Osteocyte (in vitro differentiated cells): Measurements from ENCODE around the gene SOAT2. TPM values are rescaled to one million over a fixed set of nuclear protein-coding genes. Genes with fewer than 3 reads are reported as not detected.
A peak's percentile ranks its signal among the peaks of the same experiment; 100 is the strongest.

ENCODE experiments used
- DNase-seq: peaks from one replicate; pipeline ENCODE4 v3.0.0; 2021; ENCODE audit warnings: mixed read lengths; ENCODE audit not compliant: unreplicated experiment; ENCODE audit errors: extremely low spot score
- H3K27ac Mint-ChIP-seq: one replicate; pipeline ENCODE4 v1.8.0; 2021; ENCODE audit warnings: mild to moderate bottlenecking, mixed read lengths; ENCODE audit not compliant: unreplicated experiment
- H3K27me3 Mint-ChIP-seq: one replicate; pipeline ENCODE4 v1.8.0; 2021; ENCODE audit warnings: mixed read lengths; ENCODE audit not compliant: unreplicated experiment
- H3K36me3 Mint-ChIP-seq: one replicate; pipeline ENCODE4 v1.8.0; 2021; ENCODE audit warnings: mixed read lengths; ENCODE audit not compliant: unreplicated experiment
- H3K4me1 Mint-ChIP-seq: one replicate; pipeline ENCODE4 v1.8.0; 2021; ENCODE audit warnings: mixed read lengths; ENCODE audit not compliant: unreplicated experiment
- H3K4me3 Mint-ChIP-seq: one replicate; pipeline ENCODE4 v1.8.0; 2021; ENCODE audit warnings: mild to moderate bottlenecking, moderate library complexity, mixed read lengths; ENCODE audit not compliant: unreplicated experiment
- H3K9me3 Mint-ChIP-seq: one replicate; pipeline ENCODE4 v1.8.0; 2021; ENCODE audit warnings: mixed read lengths; ENCODE audit not compliant: unreplicated experiment
- total RNA-seq: library from RNA; stranded (reverse); gene quantifications from 2 replicates; pipeline ENCODE4 v1.2.1, GENCODE V29; 2021
- TF ChIP-seq, protein P1 (sequence below): fragments of 200-600 bp; sonication (generic); IDR thresholded peaks from 2 replicates; pipeline ENCODE4 v1.5.0; 2021; ENCODE audit warnings: antibody characterized with exemption, mild to moderate bottlenecking, moderate library complexity

Gene SOAT2
- total RNA-seq, 1 donor from 2014 or later: not detected

DNA sequence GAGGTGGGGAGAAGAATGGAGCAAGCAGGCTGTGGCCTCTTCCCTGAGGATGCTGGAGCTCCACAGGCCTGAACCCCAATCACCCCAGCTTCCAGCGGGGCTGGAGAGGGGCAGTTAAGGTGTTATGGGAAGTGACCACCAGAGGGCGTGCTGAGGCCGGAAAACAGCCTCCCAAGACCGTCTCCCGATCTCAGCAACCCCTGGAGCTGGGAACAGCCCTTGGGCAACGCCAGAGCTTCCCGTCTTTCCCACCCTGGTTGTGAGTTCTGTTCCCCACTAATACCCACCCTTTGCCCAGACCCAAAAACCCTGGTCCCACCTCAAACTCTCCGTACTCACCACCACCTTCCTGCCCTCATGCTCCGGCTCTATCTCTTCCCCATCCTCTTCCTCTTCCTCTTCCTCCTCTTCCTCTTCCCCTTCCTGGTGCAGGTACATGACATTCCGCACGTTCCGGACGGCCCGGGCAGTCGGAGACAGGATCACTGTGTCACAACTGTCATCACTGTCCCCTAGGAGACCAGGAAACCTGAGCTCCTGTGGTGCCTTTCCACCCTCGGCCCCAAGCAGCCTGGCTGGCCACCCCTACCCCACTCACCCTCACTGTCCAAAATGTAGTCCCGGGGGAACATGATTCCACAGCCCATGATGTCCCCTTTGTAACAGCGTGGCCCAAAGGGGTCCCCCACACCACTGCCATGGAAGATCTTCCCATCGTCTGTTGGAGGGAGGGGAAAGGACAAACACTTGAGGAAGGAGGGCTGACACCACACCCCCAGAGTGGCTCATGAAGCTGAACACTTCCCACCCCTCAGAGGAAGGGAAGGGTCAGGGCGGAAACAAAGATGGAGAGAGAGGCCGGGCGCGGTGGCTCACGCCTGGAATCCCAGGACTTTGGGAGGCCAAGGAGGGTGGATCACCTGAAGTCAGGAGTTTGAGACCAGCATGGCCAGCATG is 37.0 kb upstream of the SOAT2 start:
- Mint-ChIP-seq H3K36me3 (peaks cover 26% of the 10 kb centered on the region), H3K27me3 (no peaks in the 10 kb centered on the region), H3K27ac (peak overlapping the region; percentile 84), H3K9me3 (no peaks in the 10 kb centered on the region), H3K4me1 (peaks cover 94% of the 10 kb centered on the region), H3K4me3 (peak overlapping the region; percentile 32)
- TF ChIP-seq, protein P1, sequence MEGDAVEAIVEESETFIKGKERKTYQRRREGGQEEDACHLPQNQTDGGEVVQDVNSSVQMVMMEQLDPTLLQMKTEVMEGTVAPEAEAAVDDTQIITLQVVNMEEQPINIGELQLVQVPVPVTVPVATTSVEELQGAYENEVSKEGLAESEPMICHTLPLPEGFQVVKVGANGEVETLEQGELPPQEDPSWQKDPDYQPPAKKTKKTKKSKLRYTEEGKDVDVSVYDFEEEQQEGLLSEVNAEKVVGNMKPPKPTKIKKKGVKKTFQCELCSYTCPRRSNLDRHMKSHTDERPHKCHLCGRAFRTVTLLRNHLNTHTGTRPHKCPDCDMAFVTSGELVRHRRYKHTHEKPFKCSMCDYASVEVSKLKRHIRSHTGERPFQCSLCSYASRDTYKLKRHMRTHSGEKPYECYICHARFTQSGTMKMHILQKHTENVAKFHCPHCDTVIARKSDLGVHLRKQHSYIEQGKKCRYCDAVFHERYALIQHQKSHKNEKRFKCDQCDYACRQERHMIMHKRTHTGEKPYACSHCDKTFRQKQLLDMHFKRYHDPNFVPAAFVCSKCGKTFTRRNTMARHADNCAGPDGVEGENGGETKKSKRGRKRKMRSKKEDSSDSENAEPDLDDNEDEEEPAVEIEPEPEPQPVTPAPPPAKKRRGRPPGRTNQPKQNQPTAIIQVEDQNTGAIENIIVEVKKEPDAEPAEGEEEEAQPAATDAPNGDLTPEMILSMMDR: peak; percentile 92
- DNase-seq: peak; percentile 92

DNA sequence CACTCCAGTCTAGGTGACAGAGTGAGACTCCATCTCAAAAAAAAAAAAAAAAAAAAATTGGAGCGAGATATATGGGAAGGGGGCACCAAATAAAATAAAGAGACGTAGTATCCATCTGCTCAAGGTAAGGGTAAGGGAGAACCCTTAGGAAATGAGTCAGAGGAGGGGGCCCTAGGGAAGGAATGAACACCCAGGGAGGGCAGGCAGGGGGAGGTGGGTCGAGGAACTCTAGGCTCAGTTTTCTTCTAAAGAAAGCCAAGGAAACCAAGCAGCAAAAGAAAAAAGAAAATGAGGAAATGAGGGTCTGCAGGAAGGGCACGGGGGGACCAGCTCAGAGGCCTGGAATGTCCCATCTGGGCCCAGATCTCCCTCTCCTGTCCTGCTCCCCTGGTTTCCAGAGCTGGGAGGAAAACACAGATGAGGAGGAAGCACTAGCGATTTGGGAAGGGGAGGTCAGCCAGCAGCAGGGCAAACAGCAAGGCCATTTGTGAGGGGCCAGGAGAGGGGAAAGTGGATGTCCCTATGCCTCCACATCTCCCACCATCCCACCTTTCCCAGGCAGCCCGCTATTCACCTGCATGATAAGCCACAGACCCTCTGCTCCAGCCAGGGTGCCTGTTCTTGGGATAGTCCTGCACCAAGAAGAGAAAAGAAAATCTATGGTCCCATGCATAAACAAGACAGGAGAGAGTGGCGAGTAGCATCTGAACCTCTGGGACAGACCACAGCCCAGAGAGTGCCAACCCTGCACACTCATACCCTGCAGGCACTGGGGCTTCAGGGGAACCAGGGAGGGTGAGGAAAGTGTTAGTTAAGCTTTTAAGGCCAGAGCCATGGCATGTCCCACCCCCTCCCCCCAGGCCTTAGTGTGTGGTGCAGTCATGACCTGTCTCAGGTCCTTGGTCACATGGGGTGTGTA is 36.0 kb upstream of the SOAT2 start:
- no peaks in the 10 kb centered on the region for H3K9me3 Mint-ChIP-seq
- peak overlapping the region; percentile 10 for H3K27ac Mint-ChIP-seq
- H3K4me1 Mint-ChIP-seq: peaks cover 95% of the 10 kb centered on the region
- no peak for DNase-seq
- H3K27me3 Mint-ChIP-seq: no peaks in the 10 kb centered on the region
- TF ChIP-seq, protein P1: no peak
- H3K36me3 Mint-ChIP-seq: peaks cover 28% of the 10 kb centered on the region
- H3K4me3 Mint-ChIP-seq: no peak overlapping the region

DNA sequence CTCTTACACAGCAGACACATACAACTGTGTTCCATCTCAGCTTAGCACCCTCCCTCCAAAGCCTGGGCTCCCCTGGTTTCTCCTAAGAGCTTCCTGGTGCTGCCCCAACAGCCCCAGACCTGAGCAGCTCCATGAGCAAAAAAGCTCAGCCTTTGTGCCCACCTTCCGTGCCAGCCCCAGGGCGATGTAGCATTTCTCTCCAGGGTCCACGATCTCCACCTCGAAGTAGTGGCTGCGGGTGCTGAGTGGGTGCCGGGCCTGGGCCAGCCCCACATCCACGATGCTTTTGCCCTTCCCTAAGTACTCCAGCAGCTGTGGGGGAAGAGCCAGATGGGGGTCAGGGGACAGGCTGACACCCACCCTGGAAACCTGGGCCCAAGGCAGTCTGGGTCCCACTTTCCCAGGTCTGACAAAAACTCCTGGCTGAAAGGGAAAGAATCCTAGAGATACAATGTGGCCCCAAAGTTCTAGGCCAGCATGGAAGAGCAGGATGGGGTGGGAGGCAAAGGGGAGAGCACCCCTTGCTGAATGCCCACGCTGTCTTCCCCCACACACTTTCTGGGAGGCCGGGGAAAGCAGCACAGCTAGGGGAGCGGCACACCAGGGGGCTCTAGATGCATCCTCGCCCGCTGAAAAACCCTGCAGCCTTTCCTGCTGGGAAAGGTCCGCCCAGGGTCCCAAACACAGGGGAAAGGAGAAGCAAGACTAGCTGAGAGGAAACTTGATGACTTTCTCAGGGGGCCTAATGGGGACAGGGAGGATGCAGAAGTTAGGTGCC is 35.1 kb upstream of the SOAT2 start:
- Mint-ChIP-seq H3K4me3 (no peak overlapping the region), H3K27ac (peak overlapping the region; percentile 42), H3K36me3 (peaks cover 30% of the 10 kb centered on the region), H3K4me1 (peaks cover 94% of the 10 kb centered on the region), H3K27me3 (no peaks in the 10 kb centered on the region), H3K9me3 (no peaks in the 10 kb centered on the region)
- no peak for DNase-seq
- TF ChIP-seq, protein P1: no peak

DNA sequence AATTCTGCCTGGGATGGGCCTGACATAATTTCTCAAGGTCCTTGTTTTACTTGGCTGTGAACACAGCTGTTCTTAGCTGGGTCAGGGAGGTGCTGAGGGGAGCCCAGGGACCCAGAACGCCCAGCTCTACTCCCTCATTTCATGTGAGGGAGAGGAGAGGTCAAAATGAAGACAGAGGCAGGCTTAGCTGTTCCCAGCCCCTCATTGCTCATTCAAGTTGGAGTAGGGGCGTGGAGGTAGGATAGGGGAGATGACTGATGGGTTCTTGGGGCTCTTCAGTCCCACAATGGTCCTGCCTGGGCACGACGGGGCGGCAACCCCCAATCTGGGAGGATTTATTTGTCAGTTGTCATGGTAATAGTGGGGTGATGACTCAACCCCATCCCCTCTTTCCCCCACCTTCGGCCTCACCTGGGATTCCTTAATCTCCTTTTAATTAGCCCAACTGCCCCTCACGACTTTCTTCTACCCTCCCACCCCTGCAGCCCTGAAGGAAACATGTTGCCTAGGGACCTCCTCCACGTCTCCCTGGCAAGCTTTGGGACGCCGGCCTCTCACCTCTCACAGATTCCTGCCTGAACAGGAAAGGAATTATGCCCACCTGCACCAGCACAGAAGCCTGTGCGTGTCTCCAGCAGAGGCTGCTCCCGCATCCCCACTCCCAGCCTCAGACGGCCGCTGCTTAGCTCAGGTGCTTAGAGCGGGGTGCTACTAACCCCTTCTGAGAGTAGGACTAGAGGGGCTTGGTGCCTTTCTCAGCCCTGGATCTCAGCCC is 34.3 kb upstream of the SOAT2 start:
- Mint-ChIP-seq H3K4me3 (no peak overlapping the region), H3K27me3 (no peaks in the 10 kb centered on the region), H3K4me1 (peaks cover 86% of the 10 kb centered on the region), H3K9me3 (no peaks in the 10 kb centered on the region), H3K36me3 (peaks cover 25% of the 10 kb centered on the region), H3K27ac (peak overlapping the region; percentile 42)
- no peak for DNase-seq
- TF ChIP-seq, protein P1: no peak
